ENCODE results near the gene CLPTM1L.

GRCh38 chr5:1364211-1364610 is 19.3 kb upstream of the CLPTM1L start:
- TF ChIP-seq POLR2A (IDR thresholded peaks at IDR 0.05) = no peak
- TF ChIP-seq, protein P1, sequence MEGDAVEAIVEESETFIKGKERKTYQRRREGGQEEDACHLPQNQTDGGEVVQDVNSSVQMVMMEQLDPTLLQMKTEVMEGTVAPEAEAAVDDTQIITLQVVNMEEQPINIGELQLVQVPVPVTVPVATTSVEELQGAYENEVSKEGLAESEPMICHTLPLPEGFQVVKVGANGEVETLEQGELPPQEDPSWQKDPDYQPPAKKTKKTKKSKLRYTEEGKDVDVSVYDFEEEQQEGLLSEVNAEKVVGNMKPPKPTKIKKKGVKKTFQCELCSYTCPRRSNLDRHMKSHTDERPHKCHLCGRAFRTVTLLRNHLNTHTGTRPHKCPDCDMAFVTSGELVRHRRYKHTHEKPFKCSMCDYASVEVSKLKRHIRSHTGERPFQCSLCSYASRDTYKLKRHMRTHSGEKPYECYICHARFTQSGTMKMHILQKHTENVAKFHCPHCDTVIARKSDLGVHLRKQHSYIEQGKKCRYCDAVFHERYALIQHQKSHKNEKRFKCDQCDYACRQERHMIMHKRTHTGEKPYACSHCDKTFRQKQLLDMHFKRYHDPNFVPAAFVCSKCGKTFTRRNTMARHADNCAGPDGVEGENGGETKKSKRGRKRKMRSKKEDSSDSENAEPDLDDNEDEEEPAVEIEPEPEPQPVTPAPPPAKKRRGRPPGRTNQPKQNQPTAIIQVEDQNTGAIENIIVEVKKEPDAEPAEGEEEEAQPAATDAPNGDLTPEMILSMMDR (IDR thresholded peaks at IDR 0.05) = no peak

All from breast epithelium (tissue), 3 donors.